Measurements from ENCODE around the gene KCNMA1. TPM values are rescaled to one million over a fixed set of nuclear protein-coding genes. Genes with fewer than 3 reads are reported as not detected.
A peak's percentile ranks its signal among the peaks of the same experiment; 100 is the strongest.

KCNMA1 gene
- total and polyA plus RNA-seq, 4 experiments from 2014 or later, result 0.26 TPM; not detected in 3

DNA sequence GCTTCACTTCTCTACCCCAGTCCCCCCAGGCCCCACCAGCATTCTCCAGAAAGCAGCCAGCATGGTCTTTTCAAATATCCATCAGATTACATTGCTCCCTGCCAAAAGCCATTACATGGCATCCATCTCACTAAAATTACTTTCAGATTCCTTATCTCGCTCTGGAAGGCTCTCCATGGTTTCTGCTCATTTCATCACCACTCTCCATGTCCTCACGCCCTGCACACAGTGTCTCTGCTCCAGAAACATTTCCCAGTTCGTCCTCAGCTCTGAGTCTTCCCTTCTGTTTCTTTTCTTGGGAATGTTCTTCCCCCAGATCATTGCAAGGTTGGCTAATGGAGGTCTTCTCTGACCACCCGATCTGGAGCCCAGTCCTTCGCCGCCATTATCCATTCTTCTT, 499.1 kb downstream of the KCNMA1 start:
- H3K4me1 ChIP-seq (ENCODE audit: insufficient read depth, low read length), result no peaks in the 10 kb centered on the region
- intact Hi-C loops (cut with micrococcal nuclease), result no loop called here
- H3K27me3 ChIP-seq (ENCODE audit: insufficient read depth, low read length), result no peaks in the 10 kb centered on the region
- H3K4me3 ChIP-seq (ENCODE audit: low read length in 2 of 2), result no peak overlapping the region
- Mint-ChIP-seq H3K36me3 (no peaks in the 10 kb centered on the region), H3K9me3 (no peaks in the 10 kb centered on the region), H3K4me1 (no peaks in the 10 kb centered on the region), H3K27me3 (peaks cover 0 to 7% of the 10 kb centered on the region in 2 donors), H3K4me3 (no peak overlapping the region), H3K27ac (no peak overlapping the region)
- H3K36me3 ChIP-seq (ENCODE audit: insufficient read depth, low read length), result no peaks in the 10 kb centered on the region
- ChIA-PET POLR2A (ENCODE audit: partially characterized antibody) (no interaction called here), CTCF (ENCODE audit: partially characterized antibody) (no interaction called here)
- no peak overlapping the region for H3K27ac ChIP-seq (ENCODE audit: low read depth, low read length)
- no peaks in the 10 kb centered on the region for H3K9me3 ChIP-seq (ENCODE audit: control insufficient read depth in 1 of 2, low read length in 2 of 2)
- no peak for DNase-seq

DNA sequence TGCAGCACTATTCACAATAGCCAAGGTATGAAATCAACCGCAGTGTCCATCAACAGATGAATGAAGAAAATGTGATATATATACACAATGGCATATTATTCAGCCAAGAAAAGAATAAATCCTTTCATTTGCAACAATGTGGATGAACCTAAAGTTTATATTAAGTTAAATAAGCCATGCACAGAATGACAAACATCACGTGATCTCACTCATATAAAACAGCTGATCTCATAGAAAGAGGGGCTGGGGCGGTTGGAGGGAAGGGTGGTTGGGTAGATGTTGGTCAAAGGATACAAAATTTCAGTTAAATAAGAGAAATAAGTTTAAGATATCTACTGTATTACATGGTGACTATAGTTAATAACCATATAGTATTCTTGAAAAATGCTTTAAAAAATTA, 502.1 kb downstream of the KCNMA1 start:
- Histone ChIP-seq H3K9me3 (ENCODE audit: control insufficient read depth in 1 of 2, low read length in 2 of 2) (no peaks in the 10 kb centered on the region), H3K4me3 (ENCODE audit: low read length in 2 of 2) (no peak overlapping the region), H3K27me3 (ENCODE audit: insufficient read depth, low read length) (no peaks in the 10 kb centered on the region), H3K27ac (ENCODE audit: low read depth, low read length) (no peak overlapping the region), H3K4me1 (ENCODE audit: insufficient read depth, low read length) (no peaks in the 10 kb centered on the region), H3K36me3 (ENCODE audit: insufficient read depth, low read length) (no peaks in the 10 kb centered on the region)
- H3K4me1 Mint-ChIP-seq, result no peaks in the 10 kb centered on the region
- intact Hi-C loops (cut with micrococcal nuclease), result no loop called here
- no peak overlapping the region for H3K27ac Mint-ChIP-seq
- no peaks in the 10 kb centered on the region for H3K9me3 Mint-ChIP-seq
- no peaks in the 10 kb centered on the region for H3K36me3 Mint-ChIP-seq
- no peak for DNase-seq
- H3K27me3 Mint-ChIP-seq, result peaks cover 0 to 4% of the 10 kb centered on the region in 2 donors
- H3K4me3 Mint-ChIP-seq, result no peak overlapping the region
- ChIA-PET POLR2A (ENCODE audit: partially characterized antibody) (no interaction called here), CTCF (ENCODE audit: partially characterized antibody) (interaction anchor here (1.1 kb wide), 1 partner anchor 40 kb away, joined by 3 read pairs; no protein-coding TSS in a partner anchor)

DNA sequence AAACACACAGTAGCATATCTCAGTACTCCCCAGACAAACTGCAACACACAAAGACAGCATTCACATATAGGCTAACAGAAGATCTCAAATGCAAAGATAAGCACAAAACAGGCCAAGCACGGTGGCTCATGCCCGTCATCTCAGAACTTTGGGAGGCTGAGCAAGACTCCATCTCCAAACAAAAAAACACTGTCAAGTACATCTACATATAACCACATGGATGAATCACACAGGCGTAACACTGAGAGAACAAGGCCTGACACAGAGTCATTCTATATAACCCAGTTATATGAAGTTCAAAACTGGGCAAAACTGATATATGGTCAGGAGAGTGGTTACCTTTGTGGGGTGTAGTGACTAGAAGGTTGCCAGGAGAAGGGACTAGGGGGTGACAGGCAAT, 506.4 kb downstream of the KCNMA1 start:
- ChIA-PET CTCF (ENCODE audit: partially characterized antibody) (no interaction called here), POLR2A (ENCODE audit: partially characterized antibody) (no interaction called here)
- Histone ChIP-seq H3K36me3 (ENCODE audit: insufficient read depth, low read length) (no peaks in the 10 kb centered on the region), H3K9me3 (ENCODE audit: control insufficient read depth in 1 of 2, low read length in 2 of 2) (no peaks in the 10 kb centered on the region), H3K27me3 (ENCODE audit: insufficient read depth, low read length) (no peaks in the 10 kb centered on the region), H3K27ac (ENCODE audit: low read depth, low read length) (no peak overlapping the region), H3K4me1 (ENCODE audit: insufficient read depth, low read length) (no peaks in the 10 kb centered on the region), H3K4me3 (ENCODE audit: low read length in 2 of 2) (no peak overlapping the region)
- intact Hi-C loops (cut with micrococcal nuclease), result no loop called here
- no peaks in the 10 kb centered on the region for H3K36me3 Mint-ChIP-seq
- H3K4me1 Mint-ChIP-seq, result no peaks in the 10 kb centered on the region
- no peak overlapping the region for H3K27ac Mint-ChIP-seq
- H3K27me3 Mint-ChIP-seq, result peaks cover 0 to 2% of the 10 kb centered on the region in 2 donors
- no peak overlapping the region for H3K4me3 Mint-ChIP-seq
- H3K9me3 Mint-ChIP-seq, result peaks cover 0 to 2% (median 0%) of the 10 kb centered on the region in 8 donors
- no peak for DNase-seq

DNA sequence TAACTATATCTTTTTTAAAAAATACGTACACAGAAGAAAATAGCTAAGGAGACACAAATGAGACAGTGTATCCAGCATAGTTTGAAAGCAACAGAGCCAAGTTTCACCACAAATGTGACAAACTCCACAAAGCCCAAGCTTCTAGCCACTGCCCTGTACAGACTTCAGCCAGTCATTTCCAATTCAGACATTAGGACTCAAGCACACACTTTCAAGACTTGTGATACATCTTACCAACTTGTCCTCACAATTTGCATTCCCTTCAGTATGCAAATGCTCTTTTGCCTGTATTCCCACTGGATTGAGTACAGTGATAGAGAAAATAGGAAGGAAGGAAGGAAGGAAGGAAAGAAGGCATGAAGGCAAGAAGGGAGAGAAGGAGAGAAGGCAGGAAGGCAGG, 510.4 kb downstream of the KCNMA1 start:
- H3K4me3 ChIP-seq (ENCODE audit: low read length in 2 of 2), result no peak overlapping the region
- Mint-ChIP-seq H3K27me3 (peaks cover 0 to 5% of the 10 kb centered on the region in 2 donors), H3K27ac (peak overlapping the region in 1 of 7 donors; percentile 75), H3K9me3 (peaks cover 0 to 2% (median 0%) of the 10 kb centered on the region in 8 donors), H3K4me1 (no peaks in the 10 kb centered on the region), H3K4me3 (no peak overlapping the region), H3K36me3 (no peaks in the 10 kb centered on the region)
- no peak for DNase-seq
- H3K4me1 ChIP-seq (ENCODE audit: insufficient read depth, low read length), result no peaks in the 10 kb centered on the region
- intact Hi-C loops (cut with micrococcal nuclease), result no loop called here
- no peaks in the 10 kb centered on the region for H3K36me3 ChIP-seq (ENCODE audit: insufficient read depth, low read length)
- ChIA-PET POLR2A (ENCODE audit: partially characterized antibody) (no interaction called here), CTCF (ENCODE audit: partially characterized antibody) (no interaction called here)
- no peaks in the 10 kb centered on the region for H3K27me3 ChIP-seq (ENCODE audit: insufficient read depth, low read length)
- H3K9me3 ChIP-seq (ENCODE audit: control insufficient read depth in 1 of 2, low read length in 2 of 2), result no peaks in the 10 kb centered on the region
- H3K27ac ChIP-seq (ENCODE audit: low read depth, low read length), result no peak overlapping the region

DNA sequence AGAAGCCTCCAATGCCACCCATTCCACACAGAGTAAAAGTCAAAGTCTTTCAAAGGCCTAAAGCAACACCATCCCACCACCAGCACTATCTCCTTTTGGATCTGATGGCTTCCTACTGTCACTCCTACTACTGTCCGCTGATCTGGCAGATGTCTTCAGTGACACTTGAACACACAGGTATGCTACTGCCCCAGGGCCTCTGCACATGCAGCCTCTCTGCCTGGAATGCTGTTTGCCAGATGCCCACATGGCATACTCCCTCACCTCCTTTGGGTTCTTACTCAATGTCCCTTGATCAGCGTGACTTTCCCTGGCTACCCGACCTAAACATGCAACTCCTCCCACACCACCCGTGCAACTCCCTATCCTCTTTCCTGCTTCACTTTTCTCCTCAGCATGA, 512.4 kb downstream of the KCNMA1 start:
- Mint-ChIP-seq H3K4me3 (no peak overlapping the region), H3K9me3 (peaks cover 0 to 2% (median 0%) of the 10 kb centered on the region in 8 donors), H3K36me3 (no peaks in the 10 kb centered on the region), H3K4me1 (no peaks in the 10 kb centered on the region), H3K27ac (peak overlapping the region in 1 of 7 donors; percentile 20), H3K27me3 (peaks cover 0 to 5% of the 10 kb centered on the region in 2 donors)
- no peaks in the 10 kb centered on the region for H3K4me1 ChIP-seq (ENCODE audit: insufficient read depth, low read length)
- ChIA-PET POLR2A (ENCODE audit: partially characterized antibody) (no interaction called here), CTCF (ENCODE audit: partially characterized antibody) (no interaction called here)
- no peaks in the 10 kb centered on the region for H3K36me3 ChIP-seq (ENCODE audit: insufficient read depth, low read length)
- DNase-seq, result no peak
- H3K27me3 ChIP-seq (ENCODE audit: insufficient read depth, low read length), result no peaks in the 10 kb centered on the region
- H3K4me3 ChIP-seq (ENCODE audit: low read length in 2 of 2), result no peak overlapping the region
- no peak overlapping the region for H3K27ac ChIP-seq (ENCODE audit: low read depth, low read length)
- intact Hi-C loops (cut with micrococcal nuclease), result no loop called here
- H3K9me3 ChIP-seq (ENCODE audit: control insufficient read depth in 1 of 2, low read length in 2 of 2), result no peaks in the 10 kb centered on the region

DNA sequence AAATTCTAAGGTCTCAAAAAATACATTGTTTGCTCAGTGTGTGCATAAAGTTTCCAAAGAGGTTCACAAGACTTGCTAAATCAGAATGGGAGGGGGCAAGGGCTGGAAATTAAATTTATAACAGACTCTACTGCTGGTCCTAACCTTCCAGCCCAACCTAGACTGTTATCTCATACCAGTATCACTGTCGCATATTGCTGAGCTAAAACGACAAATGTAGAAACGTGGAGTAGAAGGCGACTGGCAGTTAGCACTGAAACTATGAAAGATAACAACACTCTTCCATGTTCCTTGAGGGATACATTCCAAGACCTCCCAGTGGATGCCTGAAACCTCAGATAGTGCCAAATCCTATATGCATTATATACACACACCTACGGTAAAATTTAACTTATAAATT, 514.3 kb downstream of the KCNMA1 start:
- no peaks in the 10 kb centered on the region for H3K4me1 Mint-ChIP-seq
- Histone ChIP-seq H3K36me3 (ENCODE audit: insufficient read depth, low read length) (no peaks in the 10 kb centered on the region), H3K27me3 (ENCODE audit: insufficient read depth, low read length) (no peaks in the 10 kb centered on the region), H3K4me1 (ENCODE audit: insufficient read depth, low read length) (no peaks in the 10 kb centered on the region), H3K9me3 (ENCODE audit: control insufficient read depth in 1 of 2, low read length in 2 of 2) (no peaks in the 10 kb centered on the region), H3K4me3 (ENCODE audit: low read length in 2 of 2) (no peak overlapping the region), H3K27ac (ENCODE audit: low read depth, low read length) (no peak overlapping the region)
- ChIA-PET CTCF (ENCODE audit: partially characterized antibody) (no interaction called here), POLR2A (ENCODE audit: partially characterized antibody) (no interaction called here)
- no peaks in the 10 kb centered on the region for H3K36me3 Mint-ChIP-seq
- DNase-seq, result no peak
- no peak overlapping the region for H3K4me3 Mint-ChIP-seq
- intact Hi-C loops (cut with micrococcal nuclease), result no loop called here
- H3K27me3 Mint-ChIP-seq, result peaks cover 0 to 7% of the 10 kb centered on the region in 2 donors
- peaks cover 0 to 2% (median 0%) of the 10 kb centered on the region in 8 donors for H3K9me3 Mint-ChIP-seq
- H3K27ac Mint-ChIP-seq, result no peak overlapping the region

DNA sequence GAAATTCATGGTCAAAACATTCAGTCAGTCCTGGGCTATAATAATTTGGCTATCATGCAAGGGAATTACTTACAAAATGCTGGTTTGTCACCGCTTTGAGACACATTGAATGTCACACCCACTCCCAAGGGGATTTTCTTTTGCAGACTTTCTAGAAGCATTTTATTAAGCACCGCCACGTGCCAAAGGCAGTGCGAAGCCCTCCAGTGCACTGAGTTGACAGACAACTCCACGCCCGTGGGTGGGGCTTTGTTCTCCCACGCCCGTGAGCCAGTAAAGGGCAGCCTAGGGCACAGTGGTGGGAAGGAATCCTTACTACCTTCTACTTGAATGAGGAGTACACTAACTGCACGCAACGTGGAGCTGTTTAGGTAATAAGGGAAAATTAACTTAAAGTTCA, 515.8 kb downstream of the KCNMA1 start:
- ChIA-PET POLR2A (ENCODE audit: partially characterized antibody) (no interaction called here), CTCF (ENCODE audit: partially characterized antibody) (no interaction called here)
- no peaks in the 10 kb centered on the region for H3K4me1 Mint-ChIP-seq
- no peak overlapping the region for H3K27ac Mint-ChIP-seq
- H3K4me3 ChIP-seq (ENCODE audit: low read length in 2 of 2), result no peak overlapping the region
- DNase-seq, result no peak
- H3K4me1 ChIP-seq (ENCODE audit: insufficient read depth, low read length), result no peaks in the 10 kb centered on the region
- intact Hi-C loops (cut with micrococcal nuclease), result no loop called here
- H3K9me3 ChIP-seq (ENCODE audit: control insufficient read depth in 1 of 2, low read length in 2 of 2), result no peaks in the 10 kb centered on the region
- no peaks in the 10 kb centered on the region for H3K27me3 ChIP-seq (ENCODE audit: insufficient read depth, low read length)
- no peak overlapping the region for H3K27ac ChIP-seq (ENCODE audit: low read depth, low read length)
- H3K36me3 Mint-ChIP-seq, result no peaks in the 10 kb centered on the region
- no peaks in the 10 kb centered on the region for H3K36me3 ChIP-seq (ENCODE audit: insufficient read depth, low read length)
- peaks cover 0 to 2% (median 0%) of the 10 kb centered on the region in 8 donors for H3K9me3 Mint-ChIP-seq
- peaks cover 2 to 5% of the 10 kb centered on the region in 2 donors for H3K27me3 Mint-ChIP-seq
- H3K4me3 Mint-ChIP-seq, result no peak overlapping the region

Measured in CD4-positive, alpha-beta memory T cell (primary cell).